Lung (tissue), 12 donors: ENCODE measurements around the gene CEP250. TPM values are rescaled to one million over a fixed set of nuclear protein-coding genes. Genes with fewer than 3 reads are reported as not detected.

Source experiments
- ATAC-seq: fragments of 200-7000 bp; cut with Tn5 transposase; one replicate; pipeline ENCODE4 v1.9.1; 2020; ENCODE audit warnings: moderate number of reproducible peaks; ENCODE audit not compliant: insufficient read depth, low FRiP score
- DNase-seq, 3 donors: peaks; one replicate each; pipeline ENCODE4 v3.0.0-alpha.2; 2013 to 2017
- H3K27ac ChIP-seq, 2 donors: one replicate each; pipeline ENCODE4 v1.5.1; 2013; ENCODE audit warnings: mild to moderate bottlenecking in 2 of 2, moderate library complexity in 2 of 2, control low read depth in 1 of 2, inconsistent platforms in 1 of 2, low read depth in 1 of 2, low read length in 1 of 2
- H3K27me3 ChIP-seq, 3 donors: one replicate each; pipeline ENCODE4 v1.5.1; 2013; ENCODE audit warnings: low read length in 2 of 3; ENCODE audit not compliant: control insufficient read depth in 3 of 3, insufficient read depth in 3 of 3
- H3K36me3 ChIP-seq, 4 donors: one replicate each; pipeline ENCODE4 v1.5.1; 2013; ENCODE audit warnings: low read length in 4 of 4, mild to moderate bottlenecking in 1 of 4, moderate library complexity in 1 of 4; ENCODE audit not compliant: control insufficient read depth in 4 of 4, insufficient read depth in 4 of 4
- H3K4me1 ChIP-seq, 5 donors: one replicate each; pipeline ENCODE4 v1.5.1; 2013; ENCODE audit warnings: low read length in 5 of 5, mild to moderate bottlenecking in 2 of 5, moderate library complexity in 1 of 5; ENCODE audit not compliant: control insufficient read depth in 5 of 5, insufficient read depth in 5 of 5
- H3K4me3 ChIP-seq: one replicate; pipeline ENCODE4 v1.5.1; 2013; ENCODE audit warnings: mild to moderate bottlenecking, control low read depth, moderate library complexity
- H3K9ac ChIP-seq, 2 donors: one replicate each; pipeline ENCODE4 v1.5.1; 2013; ENCODE audit warnings: low read length in 2 of 2, control low read depth in 1 of 2; ENCODE audit not compliant: insufficient read depth in 1 of 2
- H3K9me3 ChIP-seq, 4 donors: one replicate each; pipeline ENCODE4 v1.5.1; 2013; ENCODE audit warnings: low read length in 3 of 4, mild to moderate bottlenecking in 1 of 4, moderate library complexity in 1 of 4; ENCODE audit not compliant: control insufficient read depth in 4 of 4, insufficient read depth in 3 of 4
- CTCF ChIP-seq: IDR thresholded peaks from 2 replicates; pipeline ENCODE4 v1.5.1; 2012; ENCODE audit warnings: mild to moderate bottlenecking; ENCODE audit errors: control extremely low read depth, extremely low read depth
- WGBS, 2 donors: extraction: QIAGEN DNeasy Blood & Tissue Kit; methylation state at CpG; one replicate each; pipeline ENCODE4 v1.1.7; 2013; 5-methylcytosine and 5-hydroxymethylcytosine counted together
- polyA plus RNA-seq, 2 donors: library from polyadenylated mRNA; stranded (reverse); fragments of 200-250 nt; gene quantifications; one replicate each; pipeline ENCODE4 v1.2.1, GENCODE V29; 2013
- total RNA-seq, 2 donors: library from RNA; depleted of rRNA in 1 of 2; stranded (reverse); fragments of >200 nt in 1 of 2; gene quantifications; one replicate each; pipeline ENCODE4 v1.2.1, GENCODE V29; 2014 to 2021
- donor health status: control.
- donor health status: control.
- donor health status: Bipolar disorder and iron deficiency.
- donor health status: healthy.
- donor health status: DM: yes; HTN: yes; CAD: no.

The CEP250 gene
- total and polyA plus RNA-seq, 4 donors = 8.7 to 34.5 (median 19.7) TPM

GRCh38 chr20:35431621-35432429, 23.6 kb upstream of the CEP250 start:
- no peak for TF ChIP-seq CTCF
- DNase-seq (no peak), ATAC-seq (no peak)
- Histone ChIP-seq H3K9ac (no peak overlapping the region), H3K36me3 (no peaks in the 10 kb centered on the region), H3K4me3 (no peak overlapping the region), H3K4me1 (peaks cover 0 to 4% (median 3%) of the 10 kb centered on the region in 5 donors), H3K9me3 (no peaks in the 10 kb centered on the region), H3K27me3 (no peaks in the 10 kb centered on the region), H3K27ac (no peak overlapping the region)
- 72 to 84% methylated on average over 6 of the region's 6 CpGs for WGBS, 2 donors

- ATAC-seq (no peak), DNase-seq (no peak)
- H3K27ac ChIP-seq = no peak overlapping the region
- no peaks in the 10 kb centered on the region for H3K27me3 ChIP-seq
- peaks cover 0 to 5% (median 3%) of the 10 kb centered on the region in 5 donors for H3K4me1 ChIP-seq
- no peak overlapping the region for H3K9ac ChIP-seq
- no peaks in the 10 kb centered on the region for H3K9me3 ChIP-seq
- H3K36me3 ChIP-seq = no peaks in the 10 kb centered on the region
- no peak for TF ChIP-seq CTCF
- WGBS, 2 donors = 67 to 78% methylated on average over 1 of the region's 1 CpG
- no peak overlapping the region for H3K4me3 ChIP-seq
These were observed 23.0 kb upstream of the CEP250 start for GRCh38 chr20:35432430-35432735.

- Histone ChIP-seq H3K9me3 (no peaks in the 10 kb centered on the region), H3K36me3 (no peaks in the 10 kb centered on the region), H3K27me3 (no peaks in the 10 kb centered on the region), H3K9ac (no peak overlapping the region), H3K4me1 (peaks cover 0 to 14% (median 4%) of the 10 kb centered on the region in 5 donors), H3K4me3 (no peak overlapping the region), H3K27ac (no peak overlapping the region)
- TF ChIP-seq CTCF = no peak
- ATAC-seq (no peak), DNase-seq (no peak)
- 82 to 89% methylated on average over 2 of the region's 2 CpGs for WGBS, 2 donors
These were observed 22.1 kb upstream of the CEP250 start for GRCh38 chr20:35433337-35433736.
